Bronchial epithelial cell (primary cell): ENCODE measurements around the gene BCAS3. TPM values are rescaled to one million over a fixed set of nuclear protein-coding genes. Genes with fewer than 3 reads are reported as not detected.
A peak's percentile ranks its signal among the peaks of the same experiment; 100 is the strongest.
"Not testable (repeated sequence)": the region's sequence is repeated elsewhere in the genome, so short reads cannot be mapped to it uniquely, and the experiment has no call there.

ENCODE experiments used
- DNase-seq: peaks from one replicate; pipeline ENCODE4 v3.0.0-alpha.2; 2010; ENCODE audit warnings: low read depth
- FAIRE-seq: peaks from 2 replicates; lab custom pipeline; 2011; peaks lifted over from hg19 to GRCh38; lab: Jason Lieb, UNC
- H3K27me3 ChIP-seq: 2 replicates; pipeline ENCODE4 v1.5.1; 2011; ENCODE audit warnings: low read length; ENCODE audit not compliant: control insufficient read depth, insufficient read depth
- H3K36me3 ChIP-seq: 2 replicates; pipeline ENCODE4 v1.5.1; 2011; ENCODE audit warnings: low read length; ENCODE audit not compliant: control insufficient read depth, insufficient read depth
- H3K4me3 ChIP-seq: 2 replicates; pipeline ENCODE4 v1.5.1; 2011; ENCODE audit warnings: mild to moderate bottlenecking, low read depth, low read length, control low read depth
- CTCF ChIP-seq: IDR thresholded peaks from 2 replicates; pipeline ENCODE4 v1.5.1; 2011; ENCODE audit warnings: mild to moderate bottlenecking, moderate library complexity, low read length, control low read depth, inconsistent platforms; ENCODE audit not compliant: insufficient read depth, severe bottlenecking
- total RNA-seq: library from RNA; depleted of rRNA; stranded (reverse); fragments of >200 nt; gene quantifications from 2 replicates; pipeline ENCODE4 v1.2.1, GENCODE V29; 2014

The BCAS3 gene
- total RNA-seq, 1 donor from 2014 or later, result 10.3 TPM

GRCh38 chr17:60964160-60964559 is 286.5 kb downstream of the BCAS3 start:
- Histone ChIP-seq H3K36me3 (no peaks in the 10 kb centered on the region), H3K27me3 (no peaks in the 10 kb centered on the region), H3K4me3 (no peak overlapping the region)
- no peak for FAIRE-seq
- no peak for DNase-seq
- no peak for TF ChIP-seq CTCF

- no peak for TF ChIP-seq CTCF
- FAIRE-seq (no peak), DNase-seq (no peak)
- Histone ChIP-seq H3K27me3 (no peaks in the 10 kb centered on the region), H3K36me3 (no peaks in the 10 kb centered on the region), H3K4me3 (no peak overlapping the region)
Observed at GRCh38 chr17:60968266-60968665, 290.6 kb downstream of the BCAS3 start.

- FAIRE-seq (no peak), DNase-seq (no peak)
- H3K4me3 ChIP-seq, result no peak overlapping the region
- TF ChIP-seq CTCF, result no peak
- H3K36me3 ChIP-seq, result no peaks in the 10 kb centered on the region
- H3K27me3 ChIP-seq, result no peaks in the 10 kb centered on the region
Observed at GRCh38 chr17:60969500-60970037, 291.9 kb downstream of the BCAS3 start.

- no peak for DNase-seq
- Histone ChIP-seq H3K27me3 (no peaks in the 10 kb centered on the region), H3K36me3 (no peaks in the 10 kb centered on the region), H3K4me3 (no peak overlapping the region)
- TF ChIP-seq CTCF, result no peak
- FAIRE-seq, result no peak
Observed at GRCh38 chr17:60970741-60971140, 293.1 kb downstream of the BCAS3 start.

GRCh38 chr17:60971515-60972369 is 294.1 kb downstream of the BCAS3 start:
- H3K36me3 ChIP-seq, result no peaks in the 10 kb centered on the region
- peak; percentile 71 for TF ChIP-seq CTCF
- no peak overlapping the region for H3K4me3 ChIP-seq
- DNase-seq, result peak; percentile 55
- H3K27me3 ChIP-seq, result no peaks in the 10 kb centered on the region
- FAIRE-seq, result no peak

- H3K4me3 ChIP-seq, H3K36me3 ChIP-seq, H3K27me3 ChIP-seq, DNase-seq, FAIRE-seq: not testable (repeated sequence)
Observed at GRCh38 chr17:60976861-60977260, 299.2 kb downstream of the BCAS3 start.
